ENCODE results near the gene PXDN. TPM values are rescaled to one million over a fixed set of nuclear protein-coding genes. Genes with fewer than 3 reads are reported as not detected.

Gene PXDN
- total RNA-seq, 1 donor from 2014 or later = 292 TPM

- TF ChIP-seq CTCF (IDR thresholded peaks at IDR 0.05; ENCODE audit: unreplicated experiment) = no peak
- Mint-ChIP-seq H3K27me3 (ENCODE audit: low read depth) (peaks cover 2% of the 10 kb centered on the region), H3K9me3 (no peaks in the 10 kb centered on the region), H3K4me3 (no peak overlapping the region), H3K36me3 (no peaks in the 10 kb centered on the region), H3K4me1 (no peaks in the 10 kb centered on the region), H3K27ac (no peak overlapping the region)
- no peak for DNase-seq (ENCODE audit: low spot score in 2 of 2, unreplicated experiment in 2 of 2)
These were observed 141.3 kb downstream of the PXDN start for GRCh38 chr2:1603059-1603458.

GRCh38 chr2:1602278-1603010 lies 141.9 kb downstream of the PXDN start:
- H3K27me3 Mint-ChIP-seq (ENCODE audit: low read depth) = no peaks in the 10 kb centered on the region
- H3K36me3 Mint-ChIP-seq = no peaks in the 10 kb centered on the region
- no peaks in the 10 kb centered on the region for H3K4me1 Mint-ChIP-seq
- H3K27ac Mint-ChIP-seq = no peak overlapping the region
- DNase-seq (ENCODE audit: low spot score in 2 of 2, unreplicated experiment in 2 of 2) = no peak
- TF ChIP-seq CTCF (IDR thresholded peaks at IDR 0.05; ENCODE audit: unreplicated experiment) = no peak
- no peaks in the 10 kb centered on the region for H3K9me3 Mint-ChIP-seq
- no peak overlapping the region for H3K4me3 Mint-ChIP-seq

- no peaks in the 10 kb centered on the region for H3K9me3 Mint-ChIP-seq
- H3K4me1 Mint-ChIP-seq = no peaks in the 10 kb centered on the region
- no peaks in the 10 kb centered on the region for H3K36me3 Mint-ChIP-seq
- no peak overlapping the region for H3K4me3 Mint-ChIP-seq
- DNase-seq (ENCODE audit: low spot score in 2 of 2, unreplicated experiment in 2 of 2) = no peak
- H3K27me3 Mint-ChIP-seq (ENCODE audit: low read depth) = no peaks in the 10 kb centered on the region
- H3K27ac Mint-ChIP-seq = no peak overlapping the region
- no peak for TF ChIP-seq CTCF (IDR thresholded peaks at IDR 0.05; ENCODE audit: unreplicated experiment)
These were observed 142.6 kb downstream of the PXDN start for GRCh38 chr2:1601471-1602277.

GRCh38 chr2:1601067-1601412 lies 143.3 kb downstream of the PXDN start:
- Mint-ChIP-seq H3K4me3 (no peak overlapping the region), H3K4me1 (no peaks in the 10 kb centered on the region), H3K36me3 (no peaks in the 10 kb centered on the region), H3K9me3 (no peaks in the 10 kb centered on the region), H3K27ac (no peak overlapping the region), H3K27me3 (ENCODE audit: low read depth) (no peaks in the 10 kb centered on the region)
- no peak for TF ChIP-seq CTCF (IDR thresholded peaks at IDR 0.05; ENCODE audit: unreplicated experiment)
- no peak for DNase-seq (ENCODE audit: low spot score in 2 of 2, unreplicated experiment in 2 of 2)

- no peaks in the 10 kb centered on the region for H3K27me3 Mint-ChIP-seq (ENCODE audit: low read depth)
- no peaks in the 10 kb centered on the region for H3K9me3 Mint-ChIP-seq
- no peaks in the 10 kb centered on the region for H3K36me3 Mint-ChIP-seq
- H3K4me1 Mint-ChIP-seq = no peaks in the 10 kb centered on the region
- H3K27ac Mint-ChIP-seq = no peak overlapping the region
- DNase-seq (ENCODE audit: low spot score in 2 of 2, unreplicated experiment in 2 of 2) = no peak
- TF ChIP-seq CTCF (IDR thresholded peaks at IDR 0.05; ENCODE audit: unreplicated experiment) = no peak
- H3K4me3 Mint-ChIP-seq = no peak overlapping the region
These were observed 143.9 kb downstream of the PXDN start for GRCh38 chr2:1600191-1601066.
